Fibroblast of lung (primary cell): ENCODE measurements around the gene CD83. TPM values are rescaled to one million over a fixed set of nuclear protein-coding genes. Genes with fewer than 3 reads are reported as not detected.

ENCODE experiments used
- DNase-seq, 2 donors: peaks; one replicate each; pipeline versions ENCODE4 v3.0.0 to v3.0.0-alpha.2; 2010; ENCODE audit warnings: low read depth in 2 of 2
- H2AFZ ChIP-seq: 2 replicates; pipeline ENCODE4 v1.5.1; 2012; ENCODE audit warnings: low read length, control low read depth, inconsistent platforms
- H3K27ac ChIP-seq: 2 replicates; pipeline ENCODE4 v1.5.1; 2011; ENCODE audit warnings: low read length, control low read depth; ENCODE audit not compliant: insufficient read depth
- H3K27me3 ChIP-seq: 2 replicates; pipeline ENCODE4 v1.5.1; 2011; ENCODE audit warnings: mild to moderate bottlenecking, low read length; ENCODE audit not compliant: control insufficient read depth, insufficient read depth
- H3K36me3 ChIP-seq: 2 replicates; pipeline ENCODE4 v1.5.1; 2011; ENCODE audit warnings: low read length; ENCODE audit not compliant: control insufficient read depth, insufficient read depth
- H3K4me1 ChIP-seq: 2 replicates; pipeline ENCODE4 v1.5.1; 2011; ENCODE audit warnings: low read length; ENCODE audit not compliant: control insufficient read depth, insufficient read depth; ENCODE audit errors: extremely low read depth
- H3K4me2 ChIP-seq: 2 replicates; pipeline ENCODE4 v1.5.1; 2011; ENCODE audit warnings: low read length, control low read depth; ENCODE audit not compliant: insufficient read depth; ENCODE audit errors: extremely low read depth
- H3K4me3 ChIP-seq, 4 experiments: fragments of 200-600 bp in 1 of 4; sonication (generic) in 1 of 4; replicated peaks in 1 of 4; 2 replicates each; pipeline ENCODE4 v1.5.1; 2011 to 2016; ENCODE audit warnings: low read length in 4 of 4, low read depth in 3 of 4, mild to moderate bottlenecking in 3 of 4, control low read depth in 2 of 4, inconsistent platforms in 1 of 4, mixed read lengths in 1 of 4; ENCODE audit not compliant: insufficient read depth in 1 of 4; ENCODE audit errors: control extremely low read depth in 1 of 4
- H3K79me2 ChIP-seq: 2 replicates; pipeline ENCODE4 v1.5.1; 2012; ENCODE audit warnings: mild to moderate bottlenecking, low read length, inconsistent platforms; ENCODE audit not compliant: control insufficient read depth, insufficient read depth
- H3K9ac ChIP-seq: 2 replicates; pipeline ENCODE4 v1.5.1; 2011; ENCODE audit warnings: mild to moderate bottlenecking, low read length, control low read depth; ENCODE audit not compliant: insufficient read depth
- H3K9me3 ChIP-seq: 2 replicates; pipeline ENCODE4 v1.5.1; 2012; ENCODE audit warnings: low read depth, low read length; ENCODE audit not compliant: control insufficient read depth, insufficient read depth
- H4K20me1 ChIP-seq: 2 replicates; pipeline ENCODE4 v1.5.1; 2011; ENCODE audit warnings: low read length; ENCODE audit not compliant: control insufficient read depth, insufficient read depth; ENCODE audit errors: extremely low read depth
- CTCF ChIP-seq, 2 donors: IDR thresholded peaks in 1 of 2; conservative IDR thresholded peaks in 1 of 2; 1 replicate in 1 of 2; 2 replicates in 1 of 2; pipeline ENCODE4 v1.5.1; 2011 to 2012; ENCODE audit warnings: low read length in 2 of 2, control low read depth in 1 of 2, inconsistent platforms in 1 of 2, low read depth in 1 of 2, mild to moderate bottlenecking in 1 of 2
- EZH2 ChIP-seq: IDR thresholded peaks from 2 replicates; pipeline ENCODE4 v1.5.1; 2012; ENCODE audit warnings: low read length, control low read depth, mild to moderate bottlenecking; ENCODE audit errors: missing control alignments
- polyA plus RNA-seq, 2 donors: library from polyadenylated mRNA; depleted of rRNA in 1 of 2; stranded (reverse) in 1 of 2; unstranded in 1 of 2; fragments of >200 nt; gene quantifications; 2 replicates each; pipeline ENCODE4 v1.2.1, GENCODE V29; 2011 to 2012; ENCODE audit warnings: missing spikeins in 1 of 2
- total RNA-seq: library from RNA; depleted of rRNA; stranded (reverse); fragments of >200 nt; gene quantifications from 2 replicates; pipeline ENCODE4 v1.2.1, GENCODE V29; 2014

CD83 gene
- total and polyA plus RNA-seq, 2 donors (not counting 1 experiment from before 2014, with no cell fraction given), result 2.1 to 5.0 TPM

- Histone ChIP-seq H3K36me3 (no peaks in the 10 kb centered on the region), H3K79me2 (no peaks in the 10 kb centered on the region), H3K4me3 (no peak overlapping the region), H2AFZ (no peak overlapping the region), H3K4me1 (no peaks in the 10 kb centered on the region), H3K27me3 (no peaks in the 10 kb centered on the region), H4K20me1 (no peaks in the 10 kb centered on the region), H3K9ac (no peak overlapping the region), H3K4me2 (no peak overlapping the region), H3K9me3 (no peaks in the 10 kb centered on the region), H3K27ac (no peak overlapping the region)
- TF ChIP-seq EZH2 (no peak), CTCF (conservative IDR thresholded peaks at IDR 0.05 in 1 of 2, IDR thresholded peaks at IDR 0.05 in 1 of 2; ENCODE audit: low read depth in 1 of 2, low read length in 2 of 2) (no peak)
- DNase-seq, result no peak
Observed at GRCh38 chr6:14126191-14126590, 8.6 kb downstream of the CD83 start.

- no peak overlapping the region for H3K27ac ChIP-seq
- H3K4me2 ChIP-seq, result no peak overlapping the region
- DNase-seq, result no peak
- H3K27me3 ChIP-seq, result no peaks in the 10 kb centered on the region
- H3K4me1 ChIP-seq, result no peaks in the 10 kb centered on the region
- H4K20me1 ChIP-seq, result no peaks in the 10 kb centered on the region
- H3K36me3 ChIP-seq, result no peaks in the 10 kb centered on the region
- no peak overlapping the region for H2AFZ ChIP-seq
- H3K4me3 ChIP-seq, result no peak overlapping the region
- H3K79me2 ChIP-seq, result no peaks in the 10 kb centered on the region
- no peaks in the 10 kb centered on the region for H3K9me3 ChIP-seq
- no peak for TF ChIP-seq EZH2
- TF ChIP-seq CTCF (conservative IDR thresholded peaks at IDR 0.05 in 1 of 2, IDR thresholded peaks at IDR 0.05 in 1 of 2; ENCODE audit: low read depth in 1 of 2, low read length in 2 of 2), result no peak
- no peak overlapping the region for H3K9ac ChIP-seq
Observed at GRCh38 chr6:14127611-14128010, 10.0 kb downstream of the CD83 start.

GRCh38 chr6:14128012-14128411, 10.4 kb downstream of the CD83 start:
- Histone ChIP-seq H3K4me2 (no peak overlapping the region), H3K36me3 (no peaks in the 10 kb centered on the region), H3K4me3 (no peak overlapping the region), H3K9me3 (no peaks in the 10 kb centered on the region), H3K9ac (no peak overlapping the region), H3K27ac (no peak overlapping the region), H3K4me1 (no peaks in the 10 kb centered on the region), H4K20me1 (no peaks in the 10 kb centered on the region), H3K79me2 (no peaks in the 10 kb centered on the region), H2AFZ (no peak overlapping the region), H3K27me3 (no peaks in the 10 kb centered on the region)
- no peak for TF ChIP-seq EZH2
- no peak for TF ChIP-seq CTCF (conservative IDR thresholded peaks at IDR 0.05 in 1 of 2, IDR thresholded peaks at IDR 0.05 in 1 of 2; ENCODE audit: low read depth in 1 of 2, low read length in 2 of 2)
- DNase-seq, result no peak
